Measurements from ENCODE around the gene STARD5.

Gene STARD5

GRCh38 chr15:81323944-81324881 is at the start of gene STARD5:
Gene STARD5, minus strand, starts transcription at chr15:81324141. Its CDS starts 42 bp downstream, at chr15:81324099.
- Histone ChIP-seq H3K36me3 (ENCODE audit: control insufficient read depth, insufficient read depth, low read length) (no peaks in the 10 kb centered on the region), H3K9me3 (ENCODE audit: control insufficient read depth, low read length) (no peaks in the 10 kb centered on the region), H3K27me3 (ENCODE audit: control insufficient read depth, insufficient read depth, low read length) (no peaks in the 10 kb centered on the region), H3K4me2 (ENCODE audit: low read length) (peak within 1 kb of the TSS; percentile 86), H3K4me1 (no peaks in the 10 kb centered on the region), H2AFZ (peak within 1 kb of the TSS; percentile 76), H3K9ac (no peak within 1 kb of the TSS), H3K27ac (peak within 1 kb of the TSS; percentile 36), H3K79me2 (no peaks in the 10 kb centered on the region), H3K4me3 (ENCODE audit: low read depth, low read length) (peak within 1 kb of the TSS; percentile 77)
- no peak for TF ChIP-seq CTCF (IDR thresholded peaks at IDR 0.05)

- Histone ChIP-seq H3K9me3 (ENCODE audit: control insufficient read depth, low read length) (no peaks in the 10 kb centered on the region), H3K27ac (peak overlapping the region; percentile 81), H3K9ac (no peak overlapping the region), H3K4me3 (ENCODE audit: low read depth, low read length) (peak overlapping the region; percentile 70), H2AFZ (no peak overlapping the region), H3K4me1 (peaks cover 16% of the 10 kb centered on the region), H3K79me2 (no peaks in the 10 kb centered on the region), H3K4me2 (ENCODE audit: low read length) (peak overlapping the region; percentile 73), H3K27me3 (ENCODE audit: control insufficient read depth, insufficient read depth, low read length) (no peaks in the 10 kb centered on the region), H3K36me3 (ENCODE audit: control insufficient read depth, insufficient read depth, low read length) (no peaks in the 10 kb centered on the region)
- TF ChIP-seq CTCF (IDR thresholded peaks at IDR 0.05) = no peak
These were observed 49.2 kb upstream of the STARD5 start for GRCh38 chr15:81373176-81373575.

- TF ChIP-seq CTCF (IDR thresholded peaks at IDR 0.05) = no peak
- Histone ChIP-seq H3K4me1 (peaks cover 16% of the 10 kb centered on the region), H3K36me3 (ENCODE audit: control insufficient read depth, insufficient read depth, low read length) (no peaks in the 10 kb centered on the region), H3K9ac (no peak overlapping the region), H3K79me2 (no peaks in the 10 kb centered on the region), H2AFZ (no peak overlapping the region), H3K27ac (peak overlapping the region; percentile 81), H3K27me3 (ENCODE audit: control insufficient read depth, insufficient read depth, low read length) (no peaks in the 10 kb centered on the region), H3K4me3 (ENCODE audit: low read depth, low read length) (peak overlapping the region; percentile 70), H3K9me3 (ENCODE audit: control insufficient read depth, low read length) (no peaks in the 10 kb centered on the region), H3K4me2 (ENCODE audit: low read length) (peak overlapping the region; percentile 73)
These were observed 48.6 kb upstream of the STARD5 start for GRCh38 chr15:81372575-81372974.

- Histone ChIP-seq H3K36me3 (ENCODE audit: control insufficient read depth, insufficient read depth, low read length) (no peaks in the 10 kb centered on the region), H3K27ac (no peak overlapping the region), H3K4me1 (no peaks in the 10 kb centered on the region), H3K27me3 (ENCODE audit: control insufficient read depth, insufficient read depth, low read length) (no peaks in the 10 kb centered on the region), H3K9ac (no peak overlapping the region), H3K4me3 (ENCODE audit: low read depth, low read length) (no peak overlapping the region), H3K79me2 (no peaks in the 10 kb centered on the region), H2AFZ (no peak overlapping the region), H3K4me2 (ENCODE audit: low read length) (no peak overlapping the region), H3K9me3 (ENCODE audit: control insufficient read depth, low read length) (no peaks in the 10 kb centered on the region)
- no peak for TF ChIP-seq CTCF (IDR thresholded peaks at IDR 0.05)
These were observed 40.0 kb upstream of the STARD5 start for GRCh38 chr15:81363718-81364500.
